Measurements from ENCODE around the gene DAO.

DAO gene

DNA sequence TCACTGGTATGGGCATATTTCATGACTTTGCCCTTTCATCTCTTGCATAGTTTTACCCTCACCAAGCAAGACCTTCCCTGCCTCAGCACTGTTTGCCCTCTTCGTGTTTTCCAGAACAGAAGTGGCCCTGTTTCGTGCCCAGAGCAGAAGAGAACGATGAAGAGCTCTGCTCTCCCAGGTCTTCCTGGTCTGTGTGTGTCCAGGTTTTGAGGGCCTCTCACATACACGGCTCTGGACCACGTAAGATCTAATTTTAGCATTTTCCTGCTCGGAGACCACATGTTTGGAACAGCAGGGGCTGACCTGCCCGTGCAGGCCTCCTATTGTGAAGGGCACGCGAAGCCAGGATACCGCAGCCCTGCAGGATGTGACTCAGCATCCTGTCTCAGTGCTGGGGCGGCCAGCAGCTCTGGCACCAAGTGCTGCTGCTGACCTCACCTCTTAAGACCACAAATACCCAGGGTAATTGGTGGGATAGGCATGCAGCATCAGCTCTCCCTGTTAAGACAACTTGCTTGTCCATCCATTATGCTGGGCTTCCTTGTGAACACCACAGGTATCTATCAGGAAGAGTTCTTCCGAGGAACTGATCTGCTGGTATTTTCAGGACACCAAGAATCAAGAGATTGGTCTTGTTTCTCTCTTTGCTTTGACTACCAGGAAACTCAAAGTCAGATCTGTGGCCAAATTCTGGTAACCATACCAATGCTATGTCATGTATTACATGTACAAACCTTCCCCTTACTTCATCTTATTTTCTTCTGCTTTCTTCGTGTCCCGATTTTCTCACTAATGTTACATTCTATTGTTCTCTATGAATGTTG is 41.5 kb upstream of the DAO start:
- Histone ChIP-seq H3K4me2 (ENCODE audit: insufficient read depth, low read length) (no peak overlapping the region), H3K9ac (ENCODE audit: low read depth, low read length) (no peak overlapping the region)
- peak; percentile 52 for DNase-seq

GRCh38 chr12:108839018-108839889 is 40.6 kb upstream of the DAO start:
- no peak for TF ChIP-seq CTCF (IDR thresholded peaks at IDR 0.05; ENCODE audit: borderline replicate concordance, extremely low read depth, low read length, poor library complexity, severe bottlenecking)
- TF ChIP-seq EZH2 (IDR thresholded peaks at IDR 0.05; ENCODE audit: borderline replicate concordance, low read depth, low read length, severe bottlenecking), result no peak
- no peak overlapping the region for H2AFZ ChIP-seq (ENCODE audit: low read depth, low read length)

More for the DNA sequence above, 41.5 kb upstream of the DAO start:
- H4K20me1 ChIP-seq (ENCODE audit: insufficient read depth, low read length), result peaks cover 5% of the 10 kb centered on the region; the same call in 1 of the 2 replicates
- no peak for TF ChIP-seq EZH2 (IDR thresholded peaks at IDR 0.05; ENCODE audit: borderline replicate concordance, low read depth, low read length, severe bottlenecking)
- TF ChIP-seq CTCF (IDR thresholded peaks at IDR 0.05; ENCODE audit: borderline replicate concordance, extremely low read depth, low read length, poor library complexity, severe bottlenecking), result no peak
- no peaks in the 10 kb centered on the region for H3K9me3 ChIP-seq (ENCODE audit: insufficient read depth, low read length, severe bottlenecking)
- 0 out of 2 replicates have a peak, but pooled peaks cover 2% of the 10 kb centered on the region for H3K4me1 ChIP-seq (ENCODE audit: insufficient read depth, low read length)
- no peak overlapping the region for H2AFZ ChIP-seq (ENCODE audit: low read depth, low read length)
- no peaks in the 10 kb centered on the region for H3K27me3 ChIP-seq (ENCODE audit: insufficient read depth, low read length, poor library complexity)
- no peak overlapping the region for H3K4me3 ChIP-seq (ENCODE audit: low read depth in 1 of 2, low read length in 2 of 2)
- peaks cover 34% of the 10 kb centered on the region for H3K36me3 ChIP-seq (ENCODE audit: insufficient read depth, low read length)
- peak; percentile 87 for ATAC-seq (ENCODE audit: insufficient read depth, low read depth)
- 0 out of 2 replicates have a peak overlapping the region, but pooled peaks have one; percentile 35 for H3K27ac ChIP-seq (ENCODE audit: low read length)
- peaks cover 10% of the 10 kb centered on the region; the same call in 1 of the 2 replicates for H3K79me2 ChIP-seq (ENCODE audit: insufficient read depth, low read length)

GRCh38 chr12:108839890-108840230 is 40.0 kb upstream of the DAO start:
- H3K79me2 ChIP-seq (ENCODE audit: insufficient read depth, low read length), result peaks cover 10% of the 10 kb centered on the region; the same call in 1 of the 2 replicates
- H3K9me3 ChIP-seq (ENCODE audit: insufficient read depth, low read length, severe bottlenecking), result no peaks in the 10 kb centered on the region
- H3K9ac ChIP-seq (ENCODE audit: low read depth, low read length), result no peak overlapping the region
- no peaks in the 10 kb centered on the region for H3K27me3 ChIP-seq (ENCODE audit: insufficient read depth, low read length, poor library complexity)
- H3K4me2 ChIP-seq (ENCODE audit: insufficient read depth, low read length), result no peak overlapping the region
- ATAC-seq (ENCODE audit: insufficient read depth, low read depth) (no peak), DNase-seq (no peak)
- 0 out of 2 replicates have a peak, but pooled peaks cover 2% of the 10 kb centered on the region for H3K4me1 ChIP-seq (ENCODE audit: insufficient read depth, low read length)
- H2AFZ ChIP-seq (ENCODE audit: low read depth, low read length), result no peak overlapping the region
- peaks cover 3% of the 10 kb centered on the region; the same call in 1 of the 2 replicates for H4K20me1 ChIP-seq (ENCODE audit: insufficient read depth, low read length)
- peaks cover 33% of the 10 kb centered on the region for H3K36me3 ChIP-seq (ENCODE audit: insufficient read depth, low read length)
- H3K27ac ChIP-seq (ENCODE audit: low read length), result no peak overlapping the region
- no peak overlapping the region for H3K4me3 ChIP-seq (ENCODE audit: low read depth in 1 of 2, low read length in 2 of 2)
- TF ChIP-seq EZH2 (IDR thresholded peaks at IDR 0.05; ENCODE audit: borderline replicate concordance, low read depth, low read length, severe bottlenecking), result no peak
- TF ChIP-seq CTCF (IDR thresholded peaks at IDR 0.05; ENCODE audit: borderline replicate concordance, extremely low read depth, low read length, poor library complexity, severe bottlenecking), result no peak

More at GRCh38 chr12:108839018-108839889, 40.6 kb upstream of the DAO start:
- no peaks in the 10 kb centered on the region for H3K9me3 ChIP-seq (ENCODE audit: insufficient read depth, low read length, severe bottlenecking)
- no peak for DNase-seq
- no peak overlapping the region for H3K9ac ChIP-seq (ENCODE audit: low read depth, low read length)
- H3K4me2 ChIP-seq (ENCODE audit: insufficient read depth, low read length), result no peak overlapping the region
- no peaks in the 10 kb centered on the region for H3K27me3 ChIP-seq (ENCODE audit: insufficient read depth, low read length, poor library complexity)
- no peak for ATAC-seq (ENCODE audit: insufficient read depth, low read depth)
- 0 out of 2 replicates have a peak, but pooled peaks cover 2% of the 10 kb centered on the region for H3K4me1 ChIP-seq (ENCODE audit: insufficient read depth, low read length)
- H3K4me3 ChIP-seq (ENCODE audit: low read depth in 1 of 2, low read length in 2 of 2), result no peak overlapping the region
- peaks cover 35% of the 10 kb centered on the region for H3K36me3 ChIP-seq (ENCODE audit: insufficient read depth, low read length)
- peaks cover 5% of the 10 kb centered on the region; the same call in 1 of the 2 replicates for H4K20me1 ChIP-seq (ENCODE audit: insufficient read depth, low read length)
- H3K27ac ChIP-seq (ENCODE audit: low read length), result no peak overlapping the region
- H3K79me2 ChIP-seq (ENCODE audit: insufficient read depth, low read length), result peaks cover 10% of the 10 kb centered on the region; the same call in 1 of the 2 replicates

Measured in DND-41 (cell line).